ENCODE measurements around the gene KLHL13. TPM values are rescaled to one million over a fixed set of nuclear protein-coding genes. Genes with fewer than 3 reads are reported as not detected.

The KLHL13 gene
- total and polyA plus RNA-seq, 5 donors from 2014 or later, result 0.25 to 0.61 (median 0.27) TPM; not detected in 1

DNA sequence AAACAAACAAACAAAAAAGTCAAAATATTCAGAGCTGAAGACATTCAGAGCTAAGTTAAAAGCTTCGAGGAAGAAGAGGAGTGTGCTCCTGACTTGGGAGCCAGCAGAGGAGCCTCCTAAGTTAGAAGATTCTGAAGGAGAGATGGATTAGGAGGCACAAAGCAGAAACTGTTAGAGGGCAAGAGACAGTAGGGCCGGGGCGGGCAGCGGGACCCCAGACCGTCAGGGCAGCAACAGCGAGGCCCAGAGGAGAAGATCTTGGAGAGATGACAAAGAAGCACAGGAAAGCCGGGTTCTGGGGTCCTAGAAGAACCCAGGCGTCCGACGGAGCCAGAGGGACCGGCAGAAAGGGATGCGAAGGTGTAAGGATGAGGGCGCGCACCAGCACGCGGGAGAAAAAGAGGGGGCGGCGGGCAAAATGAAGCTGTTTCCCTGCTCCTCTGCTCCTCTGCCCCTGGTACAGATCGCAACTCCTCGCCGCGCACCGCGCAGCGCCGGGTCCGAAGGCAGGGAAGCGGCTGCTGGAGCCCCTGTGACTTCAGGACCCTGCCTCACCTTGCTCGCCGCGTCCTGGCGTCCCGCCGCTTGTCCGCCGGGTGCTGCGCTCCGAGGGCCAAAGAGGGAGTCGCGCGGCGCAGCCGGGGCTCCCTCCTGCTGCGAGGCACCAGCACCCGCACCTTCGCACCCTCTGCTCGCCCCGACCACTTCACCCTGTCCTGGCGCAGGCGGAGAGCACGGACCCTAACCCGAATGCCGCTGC lies 477 bp downstream of the KLHL13 start:
- Mint-ChIP-seq H3K36me3 (no peaks in the 10 kb centered on the region), H3K9me3 (peaks cover 0 to 3% (median 0%) of the 10 kb centered on the region in 7 donors), H3K4me3 (peak overlapping the region in 3 of 4 donors; percentile 69 to 75 (median 75)), H3K27ac (no peak overlapping the region), H3K27me3 (peaks cover 23% of the 10 kb centered on the region), H3K4me1 (peaks cover 0 to 5% (median 4%) of the 10 kb centered on the region in 4 donors)
- no peak for DNase-seq
- no peaks in the 10 kb centered on the region for H3K9me3 ChIP-seq (ENCODE audit: control insufficient read depth in 2 of 2, low read length in 2 of 2)
- no peak overlapping the region for H3K27ac ChIP-seq (ENCODE audit: insufficient read depth, low read length, poor library complexity, severe bottlenecking)
- H3K27me3 ChIP-seq (ENCODE audit: control insufficient read depth, insufficient read depth, low read length), result peaks cover 5% of the 10 kb centered on the region
- ATAC-seq (ENCODE audit: low read depth in 2 of 2), result no peak
- no peaks in the 10 kb centered on the region for H3K36me3 ChIP-seq (ENCODE audit: control insufficient read depth, insufficient read depth, low read length)
- H3K4me3 ChIP-seq (ENCODE audit: low read depth, low read length), result no peak overlapping the region
- H3K4me1 ChIP-seq (ENCODE audit: control insufficient read depth, insufficient read depth, low read length, poor library complexity, severe bottlenecking), result no peaks in the 10 kb centered on the region

DNA sequence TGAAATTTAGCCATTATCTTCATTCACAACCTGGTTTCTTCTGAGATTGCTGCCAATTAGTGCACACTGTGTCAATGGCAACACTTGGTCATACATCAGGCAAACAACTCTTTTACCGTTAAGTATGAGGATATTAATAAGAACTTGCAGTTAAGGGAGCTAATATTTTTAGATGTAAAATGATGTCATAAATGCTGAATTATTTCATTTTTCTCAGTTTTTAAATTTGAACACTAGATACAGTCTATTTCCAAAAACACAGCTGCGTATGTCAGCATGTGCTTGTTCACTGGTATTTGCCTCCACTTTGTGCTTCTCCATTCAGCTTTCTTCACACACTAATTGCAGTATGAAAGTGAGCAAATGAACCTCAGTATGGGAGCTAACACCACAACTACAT lies 1.6 kb downstream of the KLHL13 start:
- H3K36me3 Mint-ChIP-seq, result no peaks in the 10 kb centered on the region
- H3K36me3 ChIP-seq (ENCODE audit: control insufficient read depth, insufficient read depth, low read length), result no peaks in the 10 kb centered on the region
- ATAC-seq (ENCODE audit: low read depth in 2 of 2) (no peak), DNase-seq (no peak)
- peaks cover 0 to 5% (median 4%) of the 10 kb centered on the region in 4 donors for H3K4me1 Mint-ChIP-seq
- no peak overlapping the region for H3K4me3 ChIP-seq (ENCODE audit: low read depth, low read length)
- H3K4me1 ChIP-seq (ENCODE audit: control insufficient read depth, insufficient read depth, low read length, poor library complexity, severe bottlenecking), result no peaks in the 10 kb centered on the region
- H3K27ac Mint-ChIP-seq, result no peak overlapping the region
- H3K9me3 ChIP-seq (ENCODE audit: control insufficient read depth in 2 of 2, low read length in 2 of 2), result no peaks in the 10 kb centered on the region
- H3K9me3 Mint-ChIP-seq, result peaks cover 0 to 3% (median 0%) of the 10 kb centered on the region in 7 donors
- H3K27ac ChIP-seq (ENCODE audit: insufficient read depth, low read length, poor library complexity, severe bottlenecking), result no peak overlapping the region
- H3K4me3 Mint-ChIP-seq, result no peak overlapping the region
- peaks cover 5% of the 10 kb centered on the region for H3K27me3 ChIP-seq (ENCODE audit: control insufficient read depth, insufficient read depth, low read length)
- peaks cover 20% of the 10 kb centered on the region for H3K27me3 Mint-ChIP-seq

DNA sequence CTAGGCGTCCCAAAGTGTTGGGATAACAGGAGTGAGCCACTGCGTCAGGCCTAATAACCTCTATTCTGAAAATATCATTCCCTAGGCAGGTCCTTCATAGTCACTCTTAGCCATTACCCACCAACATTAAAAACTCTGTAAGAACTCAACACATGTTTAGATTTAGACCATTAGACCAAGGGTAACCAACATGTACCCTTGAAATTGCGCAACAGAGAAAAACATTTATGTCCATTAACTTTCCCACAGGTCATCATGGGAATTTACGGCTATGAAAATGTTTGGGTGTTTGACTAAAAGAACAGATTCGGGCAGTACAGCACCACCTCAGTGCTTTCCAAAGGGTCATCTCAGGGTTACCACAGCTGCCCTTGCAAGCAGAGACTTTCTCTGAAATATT lies 7.5 kb downstream of the KLHL13 start:
- Mint-ChIP-seq H3K4me1 (no peaks in the 10 kb centered on the region), H3K27ac (no peak overlapping the region), H3K9me3 (peaks cover 0 to 3% (median 0%) of the 10 kb centered on the region in 7 donors), H3K4me3 (no peak overlapping the region), H3K27me3 (no peaks in the 10 kb centered on the region), H3K36me3 (no peaks in the 10 kb centered on the region)
- H3K27ac ChIP-seq (ENCODE audit: insufficient read depth, low read length, poor library complexity, severe bottlenecking), result no peak overlapping the region
- no peaks in the 10 kb centered on the region for H3K4me1 ChIP-seq (ENCODE audit: control insufficient read depth, insufficient read depth, low read length, poor library complexity, severe bottlenecking)
- DNase-seq, result no peak
- ATAC-seq (ENCODE audit: low read depth in 2 of 2), result no peak
- H3K36me3 ChIP-seq (ENCODE audit: control insufficient read depth, insufficient read depth, low read length), result no peaks in the 10 kb centered on the region
- no peaks in the 10 kb centered on the region for H3K9me3 ChIP-seq (ENCODE audit: control insufficient read depth in 2 of 2, low read length in 2 of 2)
- H3K4me3 ChIP-seq (ENCODE audit: low read depth, low read length), result no peak overlapping the region
- H3K27me3 ChIP-seq (ENCODE audit: control insufficient read depth, insufficient read depth, low read length), result no peaks in the 10 kb centered on the region

DNA sequence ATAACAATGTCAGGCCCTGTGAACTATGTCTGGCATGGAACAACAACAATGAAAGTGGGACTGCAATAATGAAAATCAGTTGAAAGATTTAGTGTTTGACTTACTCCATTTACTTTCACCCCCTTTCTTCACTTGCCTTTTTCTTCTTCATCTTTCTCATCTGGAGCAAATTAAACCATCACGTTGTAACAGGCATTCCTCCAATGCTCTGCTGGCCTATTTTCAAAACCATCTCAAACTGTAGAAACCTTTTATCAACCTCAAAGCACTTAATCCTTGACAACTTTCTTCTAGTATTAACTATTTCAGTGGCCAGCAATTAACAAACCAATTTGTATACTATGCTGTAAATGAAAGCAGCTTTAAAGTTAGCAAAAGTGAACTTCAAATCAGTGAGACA lies 8.3 kb downstream of the KLHL13 start:
- Histone ChIP-seq H3K36me3 (ENCODE audit: control insufficient read depth, insufficient read depth, low read length) (no peaks in the 10 kb centered on the region), H3K4me1 (ENCODE audit: control insufficient read depth, insufficient read depth, low read length, poor library complexity, severe bottlenecking) (no peaks in the 10 kb centered on the region), H3K27me3 (ENCODE audit: control insufficient read depth, insufficient read depth, low read length) (no peaks in the 10 kb centered on the region), H3K9me3 (ENCODE audit: control insufficient read depth in 2 of 2, low read length in 2 of 2) (no peaks in the 10 kb centered on the region), H3K4me3 (ENCODE audit: low read depth, low read length) (no peak overlapping the region), H3K27ac (ENCODE audit: insufficient read depth, low read length, poor library complexity, severe bottlenecking) (no peak overlapping the region)
- Mint-ChIP-seq H3K4me1 (no peaks in the 10 kb centered on the region), H3K36me3 (no peaks in the 10 kb centered on the region), H3K27ac (no peak overlapping the region), H3K9me3 (peaks cover 0 to under 1% (median 0%) of the 10 kb centered on the region in 7 donors), H3K4me3 (no peak overlapping the region), H3K27me3 (no peaks in the 10 kb centered on the region)
- no peak for ATAC-seq (ENCODE audit: low read depth in 2 of 2)
- no peak for DNase-seq

DNA sequence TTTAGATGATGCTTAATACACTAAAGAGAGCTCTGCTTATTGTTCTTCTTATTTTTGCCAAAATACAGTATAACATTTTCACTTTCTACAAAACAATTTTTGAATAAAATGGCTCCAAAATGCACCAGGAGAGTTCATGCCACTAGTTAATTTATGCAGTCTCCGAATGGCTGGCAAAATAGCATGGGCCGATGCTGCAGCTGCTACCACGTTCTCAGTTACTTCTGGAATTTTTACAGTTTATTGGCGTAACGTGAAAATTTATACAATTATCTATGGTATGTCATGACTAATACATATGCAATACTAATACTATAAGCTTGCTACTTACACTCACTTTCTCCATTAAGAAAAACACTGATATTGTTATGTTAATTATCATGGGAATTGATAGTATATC lies 16.5 kb downstream of the KLHL13 start:
- no peaks in the 10 kb centered on the region for H3K36me3 Mint-ChIP-seq
- no peaks in the 10 kb centered on the region for H3K27me3 ChIP-seq (ENCODE audit: control insufficient read depth, insufficient read depth, low read length)
- no peaks in the 10 kb centered on the region for H3K36me3 ChIP-seq (ENCODE audit: control insufficient read depth, insufficient read depth, low read length)
- no peaks in the 10 kb centered on the region for H3K9me3 ChIP-seq (ENCODE audit: control insufficient read depth in 2 of 2, low read length in 2 of 2)
- no peaks in the 10 kb centered on the region for H3K4me1 ChIP-seq (ENCODE audit: control insufficient read depth, insufficient read depth, low read length, poor library complexity, severe bottlenecking)
- ATAC-seq (ENCODE audit: low read depth in 2 of 2) (no peak), DNase-seq (no peak)
- no peak overlapping the region for H3K4me3 Mint-ChIP-seq
- peaks cover 0 to 1% (median 0%) of the 10 kb centered on the region in 7 donors for H3K9me3 Mint-ChIP-seq
- no peaks in the 10 kb centered on the region for H3K4me1 Mint-ChIP-seq
- no peak overlapping the region for H3K27ac ChIP-seq (ENCODE audit: insufficient read depth, low read length, poor library complexity, severe bottlenecking)
- H3K4me3 ChIP-seq (ENCODE audit: low read depth, low read length), result no peak overlapping the region
- no peaks in the 10 kb centered on the region for H3K27me3 Mint-ChIP-seq
- no peak overlapping the region for H3K27ac Mint-ChIP-seq

DNA sequence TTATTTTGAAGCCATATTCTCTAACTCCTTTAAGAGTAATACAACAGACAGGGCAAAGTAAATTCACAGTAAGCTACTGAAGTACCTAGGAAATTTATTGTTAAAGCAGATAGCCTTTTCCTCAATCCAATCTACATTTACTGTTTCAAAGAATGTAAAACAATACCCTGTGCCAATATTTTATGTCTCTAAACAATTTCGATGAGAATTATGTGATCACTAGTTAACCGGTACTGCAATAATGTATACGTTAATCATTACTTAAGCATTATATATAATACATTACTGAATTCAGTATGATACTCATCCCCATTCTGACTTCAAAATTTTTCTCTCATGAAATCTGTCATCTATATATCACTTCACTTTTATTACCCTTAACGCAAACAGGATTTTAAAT lies 28.5 kb downstream of the KLHL13 start:
- Mint-ChIP-seq H3K4me3 (no peak overlapping the region), H3K27ac (no peak overlapping the region), H3K27me3 (no peaks in the 10 kb centered on the region), H3K9me3 (peaks cover 0 to 5% (median 0%) of the 10 kb centered on the region in 7 donors), H3K4me1 (no peaks in the 10 kb centered on the region), H3K36me3 (no peaks in the 10 kb centered on the region)
- H3K27ac ChIP-seq (ENCODE audit: insufficient read depth, low read length, poor library complexity, severe bottlenecking), result no peak overlapping the region
- no peaks in the 10 kb centered on the region for H3K36me3 ChIP-seq (ENCODE audit: control insufficient read depth, insufficient read depth, low read length)
- DNase-seq (no peak), ATAC-seq (ENCODE audit: low read depth in 2 of 2) (no peak)
- no peaks in the 10 kb centered on the region for H3K4me1 ChIP-seq (ENCODE audit: control insufficient read depth, insufficient read depth, low read length, poor library complexity, severe bottlenecking)
- H3K4me3 ChIP-seq (ENCODE audit: low read depth, low read length), result no peak overlapping the region
- no peaks in the 10 kb centered on the region for H3K27me3 ChIP-seq (ENCODE audit: control insufficient read depth, insufficient read depth, low read length)
- H3K9me3 ChIP-seq (ENCODE audit: control insufficient read depth in 2 of 2, low read length in 2 of 2), result peaks cover 0 to 2% of the 10 kb centered on the region in 2 experiments

DNA sequence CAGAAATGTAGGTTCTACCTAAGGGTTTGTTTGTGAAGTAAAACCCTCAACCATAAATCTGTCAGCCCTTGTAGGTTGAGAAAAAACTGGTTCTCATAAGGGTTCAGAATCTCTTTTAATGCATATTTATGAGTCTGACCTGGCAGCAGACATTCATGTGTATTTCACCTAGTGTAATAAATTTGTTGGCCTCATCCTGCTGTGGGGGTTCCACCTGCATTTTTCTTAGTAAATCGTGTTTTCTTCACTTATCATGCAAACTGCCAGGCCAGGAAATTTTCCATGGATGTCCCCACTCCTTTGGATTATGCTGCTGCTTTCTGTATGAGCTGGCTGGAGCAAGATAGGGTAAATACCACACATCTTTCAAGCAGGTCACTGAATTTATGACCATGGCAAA lies 42.4 kb downstream of the KLHL13 start:
- Mint-ChIP-seq H3K36me3 (no peaks in the 10 kb centered on the region), H3K27me3 (no peaks in the 10 kb centered on the region), H3K4me3 (no peak overlapping the region), H3K9me3 (peaks cover 0 to 3% (median 0%) of the 10 kb centered on the region in 7 donors), H3K27ac (no peak overlapping the region), H3K4me1 (no peaks in the 10 kb centered on the region)
- H3K36me3 ChIP-seq (ENCODE audit: control insufficient read depth, insufficient read depth, low read length), result no peaks in the 10 kb centered on the region
- no peaks in the 10 kb centered on the region for H3K27me3 ChIP-seq (ENCODE audit: control insufficient read depth, insufficient read depth, low read length)
- DNase-seq, result no peak
- no peak overlapping the region for H3K27ac ChIP-seq (ENCODE audit: insufficient read depth, low read length, poor library complexity, severe bottlenecking)
- no peak for ATAC-seq (ENCODE audit: low read depth in 2 of 2)
- H3K4me1 ChIP-seq (ENCODE audit: control insufficient read depth, insufficient read depth, low read length, poor library complexity, severe bottlenecking), result no peaks in the 10 kb centered on the region
- no peak overlapping the region for H3K4me3 ChIP-seq (ENCODE audit: low read depth, low read length)
- no peaks in the 10 kb centered on the region for H3K9me3 ChIP-seq (ENCODE audit: control insufficient read depth in 2 of 2, low read length in 2 of 2)

DNA sequence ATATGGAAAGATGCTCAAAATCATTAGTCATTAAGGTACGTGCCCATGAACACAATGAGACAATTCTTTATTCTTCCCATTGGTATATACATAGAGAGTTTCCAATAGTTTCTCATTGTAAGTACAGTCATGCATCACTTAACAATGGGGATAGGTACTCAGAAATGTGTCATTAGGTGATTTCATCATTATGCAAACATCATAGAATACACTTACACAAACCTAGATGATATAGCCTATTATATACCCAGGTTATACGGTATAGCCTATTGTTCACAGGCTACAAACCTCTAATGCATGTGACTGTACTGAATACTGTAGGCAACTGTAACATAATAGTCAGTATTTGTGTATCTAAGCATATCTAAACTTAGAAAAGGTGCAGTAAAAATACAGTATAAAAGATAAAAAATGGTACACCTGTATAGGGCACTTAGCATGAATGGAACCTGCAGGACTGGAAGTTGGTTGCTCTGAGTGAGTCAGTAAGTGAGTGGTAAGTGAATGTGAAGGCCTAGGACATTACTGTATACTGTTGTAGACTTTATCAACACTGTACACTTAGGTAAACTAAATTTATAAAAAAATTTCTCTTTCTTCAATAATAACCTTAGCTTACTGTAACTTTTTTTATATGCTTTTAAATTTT lies 49.6 kb downstream of the KLHL13 start:
- H3K36me3 Mint-ChIP-seq, result no peaks in the 10 kb centered on the region

More for the DNA sequence above, 49.6 kb downstream of the KLHL13 start:
- no peak for DNase-seq
- H3K27me3 ChIP-seq (ENCODE audit: control insufficient read depth, insufficient read depth, low read length), result no peaks in the 10 kb centered on the region
- H3K36me3 ChIP-seq (ENCODE audit: control insufficient read depth, insufficient read depth, low read length), result no peaks in the 10 kb centered on the region
- ATAC-seq (ENCODE audit: low read depth in 2 of 2), result no peak
- no peaks in the 10 kb centered on the region for H3K4me1 ChIP-seq (ENCODE audit: control insufficient read depth, insufficient read depth, low read length, poor library complexity, severe bottlenecking)
- Mint-ChIP-seq H3K4me1 (no peaks in the 10 kb centered on the region), H3K27me3 (no peaks in the 10 kb centered on the region), H3K27ac (no peak overlapping the region), H3K9me3 (no peaks in the 10 kb centered on the region), H3K4me3 (no peak overlapping the region)
- no peaks in the 10 kb centered on the region for H3K9me3 ChIP-seq (ENCODE audit: control insufficient read depth in 2 of 2, low read length in 2 of 2)
- H3K4me3 ChIP-seq (ENCODE audit: low read depth, low read length), result no peak overlapping the region
- H3K27ac ChIP-seq (ENCODE audit: insufficient read depth, low read length, poor library complexity, severe bottlenecking), result no peak overlapping the region

Measured in CD4-positive, CD25-positive, alpha-beta regulatory T cell (primary cell).